K562 (cell line): ENCODE data around the gene CHST15. TPM values are rescaled to one million over a fixed set of nuclear protein-coding genes. Genes with fewer than 3 reads are reported as not detected.

Source experiments
- ATAC-seq: fragments of 200-7000 bp; cut with Tn5 transposase; 3 replicates; pipeline ENCODE4 v1.9.1; 2020; ENCODE audit warnings: moderate library complexity
- BruUV-seq: library from RNA; stranded (reverse); fragments of 400-500 nt; replicated peaks from 2 replicates; lab custom pipeline; 2021; lab: Mats Ljungman, UMichigan
- CTCF ChIA-PET: fragments of 300-600 bp; formaldehyde crosslinking; extraction: SDS; loops from one replicate; lab custom pipeline; 2021; ENCODE audit warnings: low intra/inter-chr PET ratio; lab: Yijun Ruan, JAX
- POLR2A ChIA-PET: fragments of 300-600, 350-650 bp; sonication (Branson Sonifier 250); formaldehyde crosslinking; extraction: SDS; loops from one replicate; lab custom pipeline; 2021; ENCODE audit warnings: antibody characterized with exemption, inconsistent platforms; lab: Yijun Ruan, JAX
- DNase-seq, 4 experiments: peaks; one replicate each; pipeline versions ENCODE4 v3.0.0 to v3.0.0-alpha.2; 2011 to 2018; ENCODE audit warnings: low spot score in 3 of 4, mixed read lengths in 3 of 4; ENCODE audit errors: extremely low read depth in 1 of 4
- FAIRE-seq: peaks from 2 replicates; lab custom pipeline; 2011; peaks lifted over from hg19 to GRCh38; lab: Jason Lieb, UNC
- H2AFZ ChIP-seq: 2 replicates; pipeline ENCODE4 v1.6.0; 2011; ENCODE audit warnings: low read depth, low read length, control low read depth, inconsistent platforms
- H3K27ac ChIP-seq: fragments of 200-600 bp; 3 replicates; pipeline ENCODE4 v1.8.0; 2011; ENCODE audit warnings: low read depth, mild to moderate bottlenecking, control low read depth, inconsistent platforms, low read length, moderate library complexity, mixed read lengths; ENCODE audit errors: extremely low read depth
- H3K27me3 ChIP-seq, 2 experiments: fragments of 300-600 bp in 1 of 2; 2 replicates in 1 of 2; 3 replicates in 1 of 2; pipeline versions ENCODE4 v1.6.0 to v1.8.0; 2011; ENCODE audit warnings: inconsistent platforms in 2 of 2, low read length in 2 of 2, mild to moderate bottlenecking in 1 of 2, mixed read lengths in 1 of 2, moderate library complexity in 1 of 2; ENCODE audit not compliant: control insufficient read depth in 2 of 2, insufficient read depth in 2 of 2
- H3K36me3 ChIP-seq: fragments of 300-600 bp; 3 replicates; pipeline ENCODE4 v1.8.0; 2011; ENCODE audit warnings: mild to moderate bottlenecking, low read length, inconsistent platforms; ENCODE audit not compliant: control insufficient read depth, insufficient read depth
- H3K4me1 ChIP-seq, 2 experiments: fragments of 200-600 bp in 1 of 2; replicated peaks in 1 of 2; 2 replicates in 1 of 2; 3 replicates in 1 of 2; pipeline versions ENCODE4 v1.5.1 to v1.8.0; 2011; ENCODE audit warnings: inconsistent platforms in 2 of 2, low read length in 2 of 2, mild to moderate bottlenecking in 1 of 2, mixed read lengths in 1 of 2, moderate library complexity in 1 of 2; ENCODE audit not compliant: control insufficient read depth in 2 of 2, insufficient read depth in 2 of 2
- H3K4me2 ChIP-seq: 2 replicates; pipeline ENCODE4 v1.6.1; 2011; ENCODE audit warnings: low read length, control low read depth, inconsistent platforms, mixed read lengths; ENCODE audit not compliant: insufficient read depth
- H3K4me3 ChIP-seq: fragments of 200-600 bp; sonication (generic), shearing (Covaris generic); 2 replicates; pipeline ENCODE4 v1.5.1; 2016; ENCODE audit warnings: control low read depth, inconsistent platforms
- H3K79me2 ChIP-seq: fragments of 200-600 bp; 3 replicates; pipeline ENCODE4 v1.8.0; 2011; ENCODE audit warnings: low read length, inconsistent platforms; ENCODE audit not compliant: control insufficient read depth, insufficient read depth
- H3K9ac ChIP-seq, 2 experiments: 2 replicates each; pipeline versions ENCODE4 v1.6.0 to v1.6.1; 2011; ENCODE audit warnings: low read depth in 2 of 2, low read length in 2 of 2, control low read depth in 1 of 2, inconsistent platforms in 1 of 2, mild to moderate bottlenecking in 1 of 2, mixed read lengths in 1 of 2; ENCODE audit not compliant: insufficient read depth in 1 of 2
- H3K9me1 ChIP-seq: one replicate; pipeline ENCODE4 v1.6.0; 2011; ENCODE audit warnings: inconsistent platforms, mild to moderate bottlenecking, low read length, moderate library complexity; ENCODE audit not compliant: control insufficient read depth, insufficient read depth
- H3K9me3 ChIP-seq: replicated peaks from 2 replicates; pipeline ENCODE4 v1.5.1; 2011; ENCODE audit warnings: low read depth, low read length, inconsistent platforms; ENCODE audit not compliant: control insufficient read depth, insufficient read depth
- H4K20me1 ChIP-seq: replicated peaks from 2 replicates; pipeline ENCODE4 v1.6.1; 2011; ENCODE audit warnings: low read length, inconsistent platforms, mixed read lengths; ENCODE audit not compliant: control insufficient read depth, insufficient read depth
- C11orf30 ChIP-seq: fragments of 450-650 bp; IDR thresholded peaks from 2 replicates; pipeline ENCODE4 v1.6.1; 2016; ENCODE audit warnings: low read depth, mild to moderate bottlenecking
- CHCHD3 ChIP-seq: fragments of 250-450 bp; sonication (Bioruptor Pico); IDR thresholded peaks from 2 replicates; pipeline ENCODE4 v2.1.2; 2022; ENCODE audit warnings: mild to moderate bottlenecking
- CREB3 ChIP-seq: fragments of 450-650 bp; conservative IDR thresholded peaks from 2 replicates; pipeline ENCODE4 v1.6.1; 2016; ENCODE audit warnings: missing genetic modification characterization, low read depth, mild to moderate bottlenecking, missing compliant biosample characterization, moderate library complexity
- CXXC5 ChIP-seq: fragments of 250-450 bp; sonication (Bioruptor Pico); IDR thresholded peaks from 2 replicates; pipeline ENCODE4 v1.8.0; 2022; ENCODE audit warnings: inconsistent platforms, mild to moderate bottlenecking, moderate library complexity
- ESRRB ChIP-seq: fragments of 250-450 bp; sonication (Bioruptor Pico); IDR thresholded peaks from 2 replicates; pipeline ENCODE4 v1.5.0; 2020; ENCODE audit warnings: mild to moderate bottlenecking, moderate library complexity, borderline replicate concordance
- HMG20A ChIP-seq: fragments of 450-650 bp; formaldehyde crosslinking; conservative IDR thresholded peaks from 2 replicates; pipeline ENCODE4 v1.4.0; 2020; ENCODE audit warnings: mild to moderate bottlenecking, mixed read lengths
- HNRNPUL1 ChIP-seq: fragments of 200-400 bp; formaldehyde crosslinking; IDR thresholded peaks from 2 replicates; pipeline ENCODE4 v1.6.1; 2017; ENCODE audit warnings: low read length
- KDM2B ChIP-seq: fragments of 250-450 bp; sonication (Bioruptor Pico); IDR thresholded peaks from 2 replicates; pipeline ENCODE4 v1.8.0; 2021; ENCODE audit warnings: mild to moderate bottlenecking, moderate library complexity
- RAD21 ChIP-seq, 2 experiments: fragments of 250-450 bp in 1 of 2; fragments of 450-650 bp in 1 of 2; sonication (Bioruptor Pico) in 1 of 2; formaldehyde crosslinking in 1 of 2; IDR thresholded peaks in 1 of 2; conservative IDR thresholded peaks in 1 of 2; 2 replicates each; pipeline versions ENCODE4 v1.4.0 to v1.8.0; 2020 to 2022; ENCODE audit warnings: mild to moderate bottlenecking in 2 of 2, moderate library complexity in 1 of 2
- RNF2 ChIP-seq: sonication (generic); IDR thresholded peaks from 2 replicates; pipeline ENCODE4 v1.6.1; 2016
- TFAP4 ChIP-seq: sonication (generic); formaldehyde crosslinking; IDR thresholded peaks from 2 replicates; pipeline ENCODE4 v1.8.0; 2022; ENCODE audit warnings: missing genetic modification reagents, mild to moderate bottlenecking, moderate library complexity, borderline replicate concordance
- ZNF431 ChIP-seq: sonication (generic); formaldehyde crosslinking; IDR thresholded peaks from 2 replicates; pipeline ENCODE4 v1.8.0; 2022; ENCODE audit warnings: mild to moderate bottlenecking, missing genetic modification reagents
- ZNF584 ChIP-seq: fragments of 200-800 bp; sonication (Bioruptor generic); IDR thresholded peaks from 2 replicates; pipeline ENCODE4 v1.6.1; 2016; ENCODE audit warnings: low read depth, mild to moderate bottlenecking, missing genetic modification characterization, missing compliant biosample characterization
- WGBS: fragments of 100-300 bp; shearing (Covaris generic); methylation state at CpG from one replicate; pipeline ENCODE4 v1.1.6; 2016; ENCODE audit warnings: low coverage, mixed read lengths; ENCODE audit not compliant: insufficient coverage; ENCODE audit errors: missing lambda C conversion rate; 5-methylcytosine and 5-hydroxymethylcytosine counted together
- in situ Hi-C: fragments of 300-500 bp; cut with MboI; formaldehyde crosslinking; loops from 4 replicates; pipeline ENCODE4 v1.15.0; 2018; ENCODE audit warnings: inconsistent platforms, mixed read lengths
- intact Hi-C: fragments of 100-400 bp; cut with micrococcal nuclease; formaldehyde crosslinking; loops from 2 replicates; pipeline ENCODE4 v1.14.2; 2022
- polyA plus RNA-seq, 8 experiments: library from polyadenylated mRNA; depleted of rRNA in 4 of 8; stranded (reverse) in 5 of 8; unstranded in 3 of 8; fragments of >200 nt; fragmentation: Nextera tagmentation in 2 of 8; fragmentation: Illumina TruSeq in 1 of 8; extraction: Ambion mirVana in 2 of 8; extraction: Trizol in 1 of 8; gene quantifications; 2 replicates each; pipeline versions ENCODE4 v1.2.1 to v1.2.3, GENCODE V29; 2011 to 2014; ENCODE audit warnings: inconsistent platforms in 1 of 8, missing spikeins in 1 of 8
- total RNA-seq, 7 experiments: library from RNA; depleted of rRNA in 6 of 7; stranded (reverse); fragments of >200 nt in 6 of 7; fragmentation: Illumina TruSeq in 2 of 7; extraction: Trizol in 2 of 7; gene quantifications; 2 replicates each; pipeline versions ENCODE4 v1.2.1 to v1.2.3, GENCODE V29; 2011 to 2021; ENCODE audit warnings: low replicate concordance in 1 of 7

The CHST15 gene
- total and polyA plus RNA-seq, 9 of the 15 experiments (the other 6 are each of a cell fraction or from before 2014, with no cell fraction given), result 0.04 to 0.16 (median 0.08) TPM

- in situ Hi-C loops, result no loop called here
- intact Hi-C loops, result no loop called here
- no peaks in the 10 kb centered on the region for H3K4me1 ChIP-seq
- FAIRE-seq (no peak), ATAC-seq (no peak), DNase-seq (no peak)
- POLR2A ChIA-PET, result no interaction called here
- H3K27me3 ChIP-seq, result peaks cover 0 to 14% of the 10 kb centered on the region in 2 experiments; a peak in 3 of 5 replicates
- H3K4me2 ChIP-seq, result no peak overlapping the region
- WGBS, result 3% methylated on average over 5 of the region's 5 CpGs
- no peak overlapping the region for H3K9ac ChIP-seq
- no peaks in the 10 kb centered on the region for H3K79me2 ChIP-seq
- TF ChIP-seq HNRNPUL1 (no peak), RAD21 (CRISPR knock-in tag; conservative IDR thresholded peaks at IDR 0.05 in 1 of 2, IDR thresholded peaks at IDR 0.05 in 1 of 2) (no peak)
- H4K20me1 ChIP-seq, result no peaks in the 10 kb centered on the region
- no peaks in the 10 kb centered on the region for H3K9me1 ChIP-seq
- no peak overlapping the region for H3K27ac ChIP-seq
- H3K4me3 ChIP-seq, result no peak overlapping the region
- no peaks in the 10 kb centered on the region for H3K9me3 ChIP-seq
- no peaks in the 10 kb centered on the region for H3K36me3 ChIP-seq
- BruUV-seq, result no TSS peak
- CTCF ChIA-PET, result no interaction called here
- H2AFZ ChIP-seq, result no peak overlapping the region
Observed at GRCh38 chr10:124110882-124111281, 17.5 kb upstream of the CHST15 start.

GRCh38 chr10:124109261-124109660 lies 15.9 kb upstream of the CHST15 start:
- no peaks in the 10 kb centered on the region for H3K9me3 ChIP-seq
- H3K36me3 ChIP-seq, result no peaks in the 10 kb centered on the region
- intact Hi-C loops, result no loop called here
- H3K4me2 ChIP-seq, result no peak overlapping the region
- H3K79me2 ChIP-seq, result no peaks in the 10 kb centered on the region
- BruUV-seq, result no TSS peak
- ATAC-seq, result no peak
- ChIA-PET CTCF (no interaction called here), POLR2A (no interaction called here)
- no peaks in the 10 kb centered on the region for H4K20me1 ChIP-seq
- H3K27ac ChIP-seq, result no peak overlapping the region
- no peak overlapping the region for H2AFZ ChIP-seq
- no peak overlapping the region for H3K4me3 ChIP-seq
- peaks cover 0 to 14% of the 10 kb centered on the region in 2 experiments; a peak in 3 of 5 replicates for H3K27me3 ChIP-seq
- no peaks in the 10 kb centered on the region for H3K9me1 ChIP-seq
- no peak overlapping the region for H3K9ac ChIP-seq
- WGBS, result 0% methylated on average over 1 of the region's 4 CpGs
- no peaks in the 10 kb centered on the region for H3K4me1 ChIP-seq
- FAIRE-seq, result no peak
- no peak for DNase-seq
- in situ Hi-C loops, result no loop called here
- no peak for TF ChIP-seq RNF2
- TF ChIP-seq ZNF431 (CRISPR knock-in tag), result no peak
- no peak for TF ChIP-seq TFAP4
- no peak for TF ChIP-seq ZNF584 (CRISPR knock-in tag)
- no peak for TF ChIP-seq KDM2B (CRISPR knock-in tag)
- no peak for TF ChIP-seq ESRRB (CRISPR knock-in tag)
- no peak for TF ChIP-seq C11orf30
- TF ChIP-seq CREB3 (tag), result no peak
- no peak for TF ChIP-seq CHCHD3 (CRISPR knock-in tag)
- TF ChIP-seq HMG20A, result no peak
- TF ChIP-seq CXXC5 (CRISPR knock-in tag), result no peak
